ENCODE data around the gene PEAR1. TPM values are rescaled to one million over a fixed set of nuclear protein-coding genes. Genes with fewer than 3 reads are reported as not detected.

PEAR1 gene
- total RNA-seq, 4 donors from 2014 or later: 7.0 to 10.7 (median 9.1) TPM

DNA sequence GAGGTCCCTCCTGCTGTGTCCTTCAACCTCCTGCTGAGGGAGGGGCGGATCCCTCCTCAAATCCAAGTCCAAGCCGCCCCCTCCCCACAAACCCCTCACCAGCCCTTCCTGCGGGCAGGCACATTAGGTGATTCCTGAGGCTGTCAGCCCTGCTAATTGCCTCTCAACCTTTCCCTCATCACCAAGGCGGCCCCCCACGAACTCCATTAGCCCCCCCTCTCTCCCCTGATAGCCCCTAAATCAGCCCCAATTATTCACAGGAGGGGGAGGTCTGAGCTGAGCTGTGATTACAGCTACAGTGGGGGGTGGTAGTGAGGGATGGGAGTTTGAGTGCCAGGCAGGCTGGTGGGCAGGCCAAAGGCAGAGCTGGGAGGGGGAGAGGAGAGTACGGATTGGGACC, 5.8 kb upstream of the PEAR1 start:
- TF ChIP-seq POLR2AphosphoS5 (IDR thresholded peaks at IDR 0.05) (no peak), EP300 (IDR thresholded peaks at IDR 0.05) (no peak), POLR2A (IDR thresholded peaks at IDR 0.05) (no peak)
- TF ChIP-seq, protein P1, sequence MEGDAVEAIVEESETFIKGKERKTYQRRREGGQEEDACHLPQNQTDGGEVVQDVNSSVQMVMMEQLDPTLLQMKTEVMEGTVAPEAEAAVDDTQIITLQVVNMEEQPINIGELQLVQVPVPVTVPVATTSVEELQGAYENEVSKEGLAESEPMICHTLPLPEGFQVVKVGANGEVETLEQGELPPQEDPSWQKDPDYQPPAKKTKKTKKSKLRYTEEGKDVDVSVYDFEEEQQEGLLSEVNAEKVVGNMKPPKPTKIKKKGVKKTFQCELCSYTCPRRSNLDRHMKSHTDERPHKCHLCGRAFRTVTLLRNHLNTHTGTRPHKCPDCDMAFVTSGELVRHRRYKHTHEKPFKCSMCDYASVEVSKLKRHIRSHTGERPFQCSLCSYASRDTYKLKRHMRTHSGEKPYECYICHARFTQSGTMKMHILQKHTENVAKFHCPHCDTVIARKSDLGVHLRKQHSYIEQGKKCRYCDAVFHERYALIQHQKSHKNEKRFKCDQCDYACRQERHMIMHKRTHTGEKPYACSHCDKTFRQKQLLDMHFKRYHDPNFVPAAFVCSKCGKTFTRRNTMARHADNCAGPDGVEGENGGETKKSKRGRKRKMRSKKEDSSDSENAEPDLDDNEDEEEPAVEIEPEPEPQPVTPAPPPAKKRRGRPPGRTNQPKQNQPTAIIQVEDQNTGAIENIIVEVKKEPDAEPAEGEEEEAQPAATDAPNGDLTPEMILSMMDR (IDR thresholded peaks at IDR 0.05): no peak
- H3K27me3 ChIP-seq: peaks cover 48% of the 10 kb centered on the region
- WGBS, 2 donors (ENCODE audit: low coverage in 1 of 2): 43% methylated on average over 4 of the region's 6 CpGs; no CpG with 5 or more reads in 1 of the 2 donors

DNA sequence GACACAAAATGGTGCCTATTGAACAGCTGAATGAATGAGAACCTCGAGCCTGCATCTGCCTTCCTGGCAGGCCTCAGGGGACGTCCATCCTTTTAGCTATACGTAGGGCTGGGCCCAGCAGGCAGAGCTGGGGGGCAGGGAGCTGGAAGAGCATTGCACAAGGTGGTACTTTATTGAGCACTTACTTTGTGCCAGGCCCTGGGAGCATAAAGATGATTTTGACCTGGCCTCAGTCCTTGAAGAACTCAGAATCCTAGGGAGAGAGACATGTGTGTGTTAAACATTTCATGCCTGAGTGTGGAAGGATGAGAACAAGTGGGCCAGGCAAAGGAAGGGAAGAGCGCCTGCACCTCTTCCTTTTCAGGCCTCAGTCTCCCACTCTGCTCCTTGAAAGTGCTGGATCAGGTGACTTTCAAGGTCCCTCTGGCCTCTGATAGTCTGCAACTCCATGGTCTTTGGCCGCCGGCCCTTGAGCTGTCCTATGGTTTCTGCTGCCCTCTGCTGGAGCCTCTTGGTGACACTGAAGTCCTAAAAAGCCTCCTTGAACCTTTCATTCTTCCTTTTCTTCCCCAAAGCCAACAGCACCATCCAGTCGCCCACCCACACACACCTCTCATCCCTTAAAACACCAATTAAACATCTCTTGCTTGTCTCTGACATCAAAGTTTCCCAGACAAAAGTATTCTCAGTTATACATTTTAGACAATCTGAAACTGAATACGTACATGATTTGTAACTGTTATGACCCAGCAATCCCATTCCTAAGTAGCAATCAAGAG, 3.5 kb upstream of the PEAR1 start:
- H3K27me3 ChIP-seq: peaks cover 54% of the 10 kb centered on the region
- WGBS, 2 donors (ENCODE audit: low coverage in 1 of 2): 34 to 39% methylated on average over 7 to 8 of the region's 8 CpGs
- peak; percentile 35 for ATAC-seq
- H3K9me3 ChIP-seq: no peaks in the 10 kb centered on the region
- no peak overlapping the region for H3K27ac ChIP-seq
- no peak overlapping the region for H3K4me3 ChIP-seq
- TF ChIP-seq, protein P1 (IDR thresholded peaks at IDR 0.05): peak in 3 of 4 experiments; percentile 60 to 81 (median 63)
- no peak for TF ChIP-seq EP300 (IDR thresholded peaks at IDR 0.05)
- H3K36me3 ChIP-seq: no peaks in the 10 kb centered on the region
- H3K4me1 ChIP-seq: peaks cover 0 to 32% (median 10%) of the 10 kb centered on the region in 3 donors

More for the DNA sequence above, 5.8 kb upstream of the PEAR1 start:
- peaks cover 0 to 9% (median 0%) of the 10 kb centered on the region in 3 donors for H3K4me1 ChIP-seq
- no peak for ATAC-seq
- H3K27ac ChIP-seq: no peak overlapping the region
- no peaks in the 10 kb centered on the region for H3K36me3 ChIP-seq
- no peaks in the 10 kb centered on the region for H3K9me3 ChIP-seq
- no peak overlapping the region for H3K4me3 ChIP-seq

- Histone ChIP-seq H3K27ac (peak overlapping the region in 3 of 4 donors; percentile 83 to 90 (median 86)), H3K27me3 (peaks cover 58% of the 10 kb centered on the region)
- 2 to 4% methylated on average over 15 to 39 of the region's 48 CpGs for WGBS, 2 donors (ENCODE audit: low coverage in 1 of 2)
These were observed 1.1 kb upstream of the PEAR1 start for GRCh38 chr1:156892190-156893047.

GRCh38 chr1:156894001-156894400, 483 bp downstream of the PEAR1 start:
- H3K36me3 ChIP-seq: no peaks in the 10 kb centered on the region
- no peak for TF ChIP-seq POLR2AphosphoS5 (IDR thresholded peaks at IDR 0.05)
- TF ChIP-seq POLR2A (IDR thresholded peaks at IDR 0.05): no peak
- no peak for TF ChIP-seq EP300 (IDR thresholded peaks at IDR 0.05)
- TF ChIP-seq, protein P1 (IDR thresholded peaks at IDR 0.05): no peak
- peaks cover 54% of the 10 kb centered on the region for H3K27me3 ChIP-seq
- 0% methylated on average over 1 of the region's 5 CpGs; no CpG with 5 or more reads in 1 of the 2 donors for WGBS, 2 donors (ENCODE audit: low coverage in 1 of 2)
- H3K27ac ChIP-seq: peak overlapping the region; percentile 22 to 90 (median 84)
- peaks cover 0 to 72% (median 12%) of the 10 kb centered on the region in 3 donors for H3K4me1 ChIP-seq
- peak overlapping the region; percentile 18 to 58 for H3K4me3 ChIP-seq
- no peaks in the 10 kb centered on the region for H3K9me3 ChIP-seq
- ATAC-seq: no peak

More at GRCh38 chr1:156892190-156893047, 1.1 kb upstream of the PEAR1 start:
- peak; percentile 88 for ATAC-seq
- no peaks in the 10 kb centered on the region for H3K36me3 ChIP-seq
- H3K9me3 ChIP-seq: no peaks in the 10 kb centered on the region
- peaks cover 0 to 56% (median 12%) of the 10 kb centered on the region in 3 donors for H3K4me1 ChIP-seq
- H3K4me3 ChIP-seq: peak overlapping the region in 1 of 2 donors; percentile 58
- TF ChIP-seq EP300 (IDR thresholded peaks at IDR 0.05) (no peak), POLR2AphosphoS5 (IDR thresholded peaks at IDR 0.05) (peak; percentile 13), POLR2A (IDR thresholded peaks at IDR 0.05) (no peak)
- TF ChIP-seq, protein P1 (IDR thresholded peaks at IDR 0.05): peak in 3 of 4 experiments; percentile 68 to 87 (median 78)
